HFFc6 (cell line): ENCODE measurements around the gene PIGW. TPM values are rescaled to one million over a fixed set of nuclear protein-coding genes. Genes with fewer than 3 reads are reported as not detected.

Experiments
- DNase-seq: peaks from one replicate; pipeline ENCODE4 v3.0.0-alpha.2; 2018
- H3K27ac Mint-ChIP-seq: 2 replicates; pipeline ENCODE4 v1.8.0; 2020; ENCODE audit warnings: mild to moderate bottlenecking, mixed read lengths
- H3K27me3 Mint-ChIP-seq: 2 replicates; pipeline ENCODE4 v1.8.0; 2021; ENCODE audit warnings: mild to moderate bottlenecking, moderate library complexity, mixed read lengths; ENCODE audit not compliant: insufficient read depth
- H3K36me3 Mint-ChIP-seq: 2 replicates; pipeline ENCODE4 v1.8.0; 2021; ENCODE audit warnings: low read depth, mixed read lengths
- H3K4me1 Mint-ChIP-seq: 2 replicates; pipeline ENCODE4 v1.8.0; 2020; ENCODE audit warnings: low read depth, mixed read lengths
- H3K4me3 Mint-ChIP-seq: 2 replicates; pipeline ENCODE4 v1.8.0; 2020; ENCODE audit warnings: mild to moderate bottlenecking, moderate library complexity, mixed read lengths
- H3K9me3 Mint-ChIP-seq: 2 replicates; pipeline ENCODE4 v1.8.0; 2020; ENCODE audit warnings: mild to moderate bottlenecking, mixed read lengths
- total RNA-seq, 6 experiments: library from RNA; stranded (reverse); fragmentation: NEBNext Ultra II Directional; extraction: Animal tissue kit (Norgen Biotek cat#: 25700); gene quantifications; 2 replicates in 1 of 6; 3 replicates in 5 of 6; pipeline ENCODE4 v1.2.3, GENCODE V29; 2021
- TF ChIP-seq, protein P1 (sequence below): fragments of 200-600 bp; sonication (generic); IDR thresholded peaks from 2 replicates; pipeline ENCODE4 v1.5.0; 2021; ENCODE audit warnings: antibody characterized with exemption, mild to moderate bottlenecking

Gene PIGW
- total RNA-seq, 6 experiments from 2014 or later: 12.0 to 15.1 (median 12.5) TPM

DNA sequence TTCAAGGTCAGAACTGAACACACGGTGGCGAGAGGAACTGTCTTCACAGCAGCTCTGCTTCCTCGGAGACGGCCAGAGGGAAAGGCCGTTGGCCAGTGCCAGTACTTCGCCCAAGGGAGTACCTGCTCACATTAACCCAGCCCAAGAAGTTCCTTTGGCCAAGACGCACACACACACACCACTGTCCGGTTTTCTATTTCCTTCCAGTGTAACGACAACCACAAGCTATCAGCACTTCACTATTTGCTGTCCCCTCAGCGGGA, 9.2 kb downstream of the PIGW start:
- peaks cover 17% of the 10 kb centered on the region for H3K4me1 Mint-ChIP-seq
- DNase-seq: peak; percentile 59
- peak overlapping the region; percentile 99 for H3K27ac Mint-ChIP-seq
- TF ChIP-seq, protein P1, sequence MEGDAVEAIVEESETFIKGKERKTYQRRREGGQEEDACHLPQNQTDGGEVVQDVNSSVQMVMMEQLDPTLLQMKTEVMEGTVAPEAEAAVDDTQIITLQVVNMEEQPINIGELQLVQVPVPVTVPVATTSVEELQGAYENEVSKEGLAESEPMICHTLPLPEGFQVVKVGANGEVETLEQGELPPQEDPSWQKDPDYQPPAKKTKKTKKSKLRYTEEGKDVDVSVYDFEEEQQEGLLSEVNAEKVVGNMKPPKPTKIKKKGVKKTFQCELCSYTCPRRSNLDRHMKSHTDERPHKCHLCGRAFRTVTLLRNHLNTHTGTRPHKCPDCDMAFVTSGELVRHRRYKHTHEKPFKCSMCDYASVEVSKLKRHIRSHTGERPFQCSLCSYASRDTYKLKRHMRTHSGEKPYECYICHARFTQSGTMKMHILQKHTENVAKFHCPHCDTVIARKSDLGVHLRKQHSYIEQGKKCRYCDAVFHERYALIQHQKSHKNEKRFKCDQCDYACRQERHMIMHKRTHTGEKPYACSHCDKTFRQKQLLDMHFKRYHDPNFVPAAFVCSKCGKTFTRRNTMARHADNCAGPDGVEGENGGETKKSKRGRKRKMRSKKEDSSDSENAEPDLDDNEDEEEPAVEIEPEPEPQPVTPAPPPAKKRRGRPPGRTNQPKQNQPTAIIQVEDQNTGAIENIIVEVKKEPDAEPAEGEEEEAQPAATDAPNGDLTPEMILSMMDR: peak; percentile 41
- peaks cover 7% of the 10 kb centered on the region for H3K27me3 Mint-ChIP-seq
- H3K4me3 Mint-ChIP-seq: peak overlapping the region; percentile 99
- H3K36me3 Mint-ChIP-seq: peaks cover 35% of the 10 kb centered on the region
- no peaks in the 10 kb centered on the region for H3K9me3 Mint-ChIP-seq

DNA sequence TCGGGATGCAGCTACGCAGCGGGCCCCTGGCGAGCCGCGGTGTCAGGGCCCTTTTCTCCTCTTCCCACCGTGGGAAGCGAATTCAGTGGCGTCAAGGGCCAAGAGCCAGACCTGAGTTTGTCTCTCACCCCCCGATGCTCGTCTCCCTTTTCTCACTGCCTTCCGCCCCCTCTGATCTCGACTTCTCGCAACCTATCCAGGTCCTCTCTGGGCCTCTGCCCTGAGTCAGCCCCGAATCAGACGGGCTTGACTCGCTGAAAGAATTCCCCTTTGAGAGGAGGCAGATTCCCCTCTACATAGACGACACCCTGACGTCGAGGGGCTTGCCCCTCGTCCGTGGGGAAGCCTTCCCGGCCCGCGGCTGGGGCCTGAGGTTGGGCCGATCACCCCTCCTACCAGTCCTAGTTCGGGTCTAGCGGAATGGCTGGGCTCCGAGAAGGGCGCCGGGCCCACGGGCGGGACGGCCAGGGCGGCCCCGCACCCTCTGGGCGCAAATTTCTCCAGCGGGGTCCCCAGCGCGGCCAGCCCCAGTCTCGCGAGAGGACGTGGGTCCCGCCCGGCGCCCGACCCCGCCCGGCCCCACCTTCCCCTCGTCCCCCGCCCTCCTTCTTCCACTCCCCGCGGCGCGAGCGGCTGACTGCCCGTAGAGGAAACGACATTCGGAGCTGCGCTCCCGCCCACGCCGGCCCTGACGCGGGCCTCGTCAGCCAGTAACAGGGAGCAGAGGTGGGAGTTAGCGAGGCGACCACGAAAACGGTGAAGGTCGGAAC, 9.7 kb downstream of the PIGW start, which contains the start of gene GGNBP2:
Gene GGNBP2 (plus strand): TSS at position 613 of the 770 bp plus-strand sequence. CDS start 806 bp downstream, outside the sequence.
- H3K27me3 Mint-ChIP-seq: peaks cover 7% of the 10 kb centered on the region
- peak within 1 kb of the TSS; percentile 99 for H3K4me3 Mint-ChIP-seq
- H3K36me3 Mint-ChIP-seq: peaks cover 35% of the 10 kb centered on the region

DNA sequence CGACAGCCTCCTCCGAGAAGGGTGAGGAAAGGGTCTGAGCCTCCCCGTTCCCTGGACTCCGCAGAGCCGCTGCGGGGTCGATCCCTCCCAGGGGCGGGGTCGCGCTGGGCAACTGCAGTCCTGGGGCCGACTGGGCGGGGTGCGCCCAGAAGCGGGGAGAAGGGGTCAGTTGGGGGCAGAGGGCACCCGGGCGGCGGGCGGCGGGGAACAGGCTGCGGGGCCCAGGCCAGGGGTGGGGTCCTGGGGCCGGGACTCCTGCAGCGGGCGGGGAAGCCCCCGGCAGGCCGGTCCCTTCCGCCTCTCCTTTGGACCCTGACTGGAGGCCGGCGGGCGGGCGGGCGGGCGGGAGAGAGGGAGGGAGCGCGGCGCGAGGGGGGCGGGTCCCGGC, 10.3 kb downstream of the PIGW start:
- Mint-ChIP-seq H3K4me1 (peaks cover 19% of the 10 kb centered on the region), H3K4me3 (peak overlapping the region; percentile 99), H3K9me3 (no peaks in the 10 kb centered on the region), H3K27ac (peak overlapping the region; percentile 99), H3K27me3 (peaks cover 7% of the 10 kb centered on the region), H3K36me3 (peaks cover 31% of the 10 kb centered on the region)
- TF ChIP-seq, protein P1: no peak
- no peak for DNase-seq

More for the DNA sequence above, 9.7 kb downstream of the PIGW start, which contains the start of gene GGNBP2:
- H3K27ac Mint-ChIP-seq: peak within 1 kb of the TSS; percentile 99
- TF ChIP-seq, protein P1: no peak
- peaks cover 17% of the 10 kb centered on the region for H3K4me1 Mint-ChIP-seq
- peak; percentile 91 for DNase-seq
- H3K9me3 Mint-ChIP-seq: no peaks in the 10 kb centered on the region

DNA sequence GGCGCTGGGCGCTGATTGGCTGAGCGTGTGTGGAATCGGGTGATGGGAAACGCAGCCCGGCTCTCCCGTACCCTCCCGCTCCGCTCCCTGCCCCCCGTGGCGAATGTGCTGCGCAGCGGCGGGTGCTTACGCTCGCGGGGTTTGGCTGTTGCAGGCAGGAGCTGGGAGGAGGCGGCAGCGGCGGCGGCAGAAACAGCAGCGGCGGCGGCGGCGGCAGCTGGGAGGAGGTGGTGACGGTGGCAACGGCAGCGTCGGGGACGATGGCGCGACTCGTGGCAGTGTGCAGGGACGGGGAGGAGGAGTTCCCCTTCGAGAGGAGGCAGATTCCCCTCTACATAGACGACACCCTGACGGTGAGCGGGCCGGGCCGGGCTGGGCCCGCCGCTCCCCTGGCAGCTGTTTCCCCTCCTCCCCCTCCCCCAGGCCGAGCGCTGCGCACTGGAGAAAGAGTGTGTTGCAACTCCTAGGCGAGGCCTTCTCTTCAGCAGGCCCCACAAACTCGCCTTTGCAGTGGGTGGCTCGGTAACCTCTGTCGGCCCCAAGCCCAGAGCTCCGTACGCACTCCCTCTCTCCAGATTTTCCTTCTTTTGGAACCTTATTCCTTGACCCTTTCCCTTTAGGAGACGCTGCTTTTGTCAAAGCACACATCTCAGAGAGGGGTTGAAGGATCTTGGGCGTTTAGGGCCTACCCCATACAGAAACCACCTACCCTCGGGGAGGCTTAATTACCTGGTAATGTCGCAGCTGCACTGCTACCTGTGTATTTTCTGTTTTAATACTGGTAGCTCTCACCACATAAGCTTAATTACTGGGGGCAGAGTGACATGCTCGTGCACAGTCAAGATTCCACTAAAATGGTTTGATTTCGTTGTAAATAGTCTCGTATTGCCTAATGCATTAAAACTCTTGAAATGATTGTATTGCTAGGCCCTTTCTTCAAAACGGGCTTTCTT, 11.0 kb downstream of the PIGW start:
- TF ChIP-seq, protein P1: no peak
- Mint-ChIP-seq H3K27me3 (peaks cover 9% of the 10 kb centered on the region), H3K4me1 (peaks cover 26% of the 10 kb centered on the region), H3K36me3 (peaks cover 33% of the 10 kb centered on the region), H3K27ac (peak overlapping the region; percentile 99), H3K4me3 (peak overlapping the region; percentile 96), H3K9me3 (no peaks in the 10 kb centered on the region)
- peak; percentile 97 for DNase-seq

DNA sequence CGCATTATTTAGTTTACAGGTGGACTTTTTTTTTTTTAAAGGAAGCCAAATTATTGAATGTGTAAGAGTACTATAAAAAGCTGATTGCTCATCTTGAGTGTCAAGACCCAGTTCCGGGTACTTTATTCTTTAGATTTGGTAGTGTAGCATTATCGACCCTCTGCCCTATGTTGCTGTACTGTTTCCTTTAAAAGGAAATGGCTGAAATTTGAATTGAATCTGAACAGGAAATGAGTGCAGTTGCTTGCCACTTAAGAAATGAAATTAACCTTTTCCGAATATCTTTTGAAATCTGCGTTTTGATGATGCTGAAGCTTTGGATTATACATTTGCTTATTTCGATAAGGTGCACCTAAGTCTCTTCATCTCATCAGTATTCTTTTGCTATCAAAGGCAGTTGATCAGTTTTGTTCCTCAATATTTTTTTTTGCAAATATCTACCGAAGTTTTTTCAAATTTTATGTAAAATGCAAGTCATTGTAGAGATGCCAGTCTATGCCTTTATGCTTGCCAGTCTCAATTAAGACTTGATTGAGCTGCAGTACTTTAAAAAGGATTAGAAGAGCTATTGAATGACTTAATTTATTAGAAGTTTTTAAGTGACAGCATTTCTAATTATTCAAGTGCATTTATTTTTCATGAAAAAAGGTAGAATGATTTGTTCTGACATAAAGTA, 11.8 kb downstream of the PIGW start:
- Mint-ChIP-seq H3K4me3 (peak overlapping the region; percentile 96), H3K4me1 (peaks cover 30% of the 10 kb centered on the region), H3K36me3 (peaks cover 33% of the 10 kb centered on the region), H3K27ac (peak overlapping the region; percentile 99), H3K27me3 (peaks cover 9% of the 10 kb centered on the region), H3K9me3 (no peaks in the 10 kb centered on the region)
- DNase-seq: no peak
- TF ChIP-seq, protein P1: no peak
